HG02763 (cell line): ENCODE data around the gene HOXB13.

Experiments
- ATAC-seq: cut with Tn5 transposase; IDR thresholded peaks from one replicate; pipeline ENCODE4 v1.9.1; 2021; ENCODE audit warnings: mild to moderate bottlenecking, moderate library complexity; ENCODE audit not compliant: unreplicated experiment

The HOXB13 gene

DNA sequence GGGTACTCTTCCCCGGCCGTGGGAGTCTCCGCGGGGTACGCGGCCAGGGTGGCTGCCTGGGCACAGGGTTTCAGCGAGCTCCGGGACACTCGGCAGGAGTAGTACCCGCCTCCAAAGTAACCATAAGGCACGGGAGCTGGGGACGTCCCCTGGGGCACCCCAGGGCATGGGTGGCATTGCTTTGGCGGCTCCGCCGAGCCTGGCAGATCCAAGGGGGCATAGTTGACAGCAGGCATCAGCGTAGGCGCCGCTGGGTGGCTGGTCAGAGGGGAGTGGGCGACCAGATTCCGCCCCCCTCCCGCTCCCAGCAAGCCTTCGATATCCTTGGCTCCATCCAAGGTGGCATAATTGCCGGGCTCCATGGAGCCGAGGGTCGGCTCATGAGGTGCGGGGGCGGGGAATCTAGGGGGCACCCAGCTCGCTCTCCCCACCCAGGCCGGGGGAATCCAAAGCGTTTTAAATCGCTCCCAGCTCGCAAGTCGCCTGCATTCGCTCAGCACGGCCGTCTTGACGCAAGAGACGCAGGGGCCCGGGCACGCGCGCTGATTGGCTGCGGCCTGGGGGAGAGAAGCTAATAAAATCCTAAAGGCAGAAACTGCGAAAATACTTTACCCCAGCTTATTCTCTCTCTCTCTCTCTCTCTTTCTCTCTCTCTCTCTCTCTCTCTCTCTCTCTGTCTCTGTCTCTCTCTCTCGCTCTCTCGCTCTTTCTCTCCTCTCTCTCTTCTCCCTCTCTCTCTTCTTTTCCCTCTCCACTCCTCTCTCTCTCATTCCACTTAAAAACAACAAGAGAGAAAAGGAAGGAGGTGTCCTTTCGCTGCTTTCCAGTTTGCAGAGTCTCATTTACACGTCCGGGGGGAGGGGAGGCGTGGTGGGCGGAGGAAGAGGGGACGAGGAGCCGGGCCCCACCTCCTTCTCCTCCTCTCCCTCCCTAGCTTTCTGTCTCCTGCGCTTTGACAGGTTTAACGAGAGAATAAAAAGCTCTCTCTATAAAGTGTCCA, at the start of gene HOXB13:
Gene HOXB13 (minus strand): TSS at position 519 of the 1,000 bp plus-strand sequence. CDS start 157 bp downstream, at position 362.
- no peak for ATAC-seq

DNA sequence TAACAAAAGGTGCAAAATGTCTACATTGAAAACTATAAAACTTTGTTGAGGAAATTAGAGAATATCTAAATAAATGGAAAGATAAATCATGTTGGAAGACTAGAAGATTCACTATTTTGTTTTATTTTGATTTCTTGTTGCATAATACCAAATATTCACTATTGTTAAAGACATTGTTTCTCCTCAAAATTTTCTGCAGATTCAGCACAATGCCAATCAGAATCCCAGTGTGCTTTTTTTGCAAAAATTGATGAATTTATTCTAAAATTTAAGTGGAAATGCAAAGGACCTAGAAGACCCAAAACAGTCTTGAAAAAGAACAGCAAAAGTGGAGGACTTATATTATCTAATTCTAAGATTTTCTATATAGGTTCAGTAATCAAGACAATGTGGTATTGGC, 48.1 kb upstream of the HOXB13 start:
- ATAC-seq: no peak

DNA sequence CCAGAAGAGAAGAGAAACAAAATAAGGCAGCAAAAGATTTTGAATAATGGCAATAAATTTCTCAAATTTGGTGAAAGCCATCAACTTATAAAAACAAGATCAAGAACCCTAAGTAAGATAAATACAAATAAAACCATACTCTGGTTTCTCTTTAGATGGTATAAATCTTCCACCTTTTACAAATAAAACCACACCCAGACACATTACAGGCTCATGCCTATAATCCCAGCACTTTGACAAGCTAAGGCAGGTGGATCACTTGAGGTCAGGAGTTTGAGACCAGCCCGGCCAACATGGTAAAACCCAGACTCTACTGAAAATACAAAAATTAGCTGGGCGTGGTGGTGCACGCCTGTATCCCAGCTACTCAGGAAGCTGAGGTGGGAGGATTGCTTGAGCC, 44.7 kb upstream of the HOXB13 start:
- no peak for ATAC-seq

DNA sequence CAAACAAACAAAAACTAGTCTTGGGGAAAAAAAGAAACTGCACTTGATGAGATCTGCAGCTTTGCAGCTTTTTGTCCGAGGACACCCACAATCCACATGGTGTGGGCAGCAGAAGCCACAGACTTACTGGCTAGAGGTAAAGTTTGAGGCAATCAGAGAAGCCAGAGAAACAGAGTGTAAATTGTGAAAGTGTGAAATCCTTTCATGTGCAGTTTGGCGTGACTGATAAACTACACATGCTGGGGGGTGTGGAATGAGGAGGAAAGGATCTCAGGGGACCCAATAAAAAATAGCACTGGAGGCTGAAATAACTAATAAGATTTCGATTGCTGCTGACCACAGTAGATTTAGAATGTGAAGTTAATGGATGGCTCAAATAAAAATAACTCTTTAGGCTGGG, 42.4 kb upstream of the HOXB13 start:
- no peak for ATAC-seq

DNA sequence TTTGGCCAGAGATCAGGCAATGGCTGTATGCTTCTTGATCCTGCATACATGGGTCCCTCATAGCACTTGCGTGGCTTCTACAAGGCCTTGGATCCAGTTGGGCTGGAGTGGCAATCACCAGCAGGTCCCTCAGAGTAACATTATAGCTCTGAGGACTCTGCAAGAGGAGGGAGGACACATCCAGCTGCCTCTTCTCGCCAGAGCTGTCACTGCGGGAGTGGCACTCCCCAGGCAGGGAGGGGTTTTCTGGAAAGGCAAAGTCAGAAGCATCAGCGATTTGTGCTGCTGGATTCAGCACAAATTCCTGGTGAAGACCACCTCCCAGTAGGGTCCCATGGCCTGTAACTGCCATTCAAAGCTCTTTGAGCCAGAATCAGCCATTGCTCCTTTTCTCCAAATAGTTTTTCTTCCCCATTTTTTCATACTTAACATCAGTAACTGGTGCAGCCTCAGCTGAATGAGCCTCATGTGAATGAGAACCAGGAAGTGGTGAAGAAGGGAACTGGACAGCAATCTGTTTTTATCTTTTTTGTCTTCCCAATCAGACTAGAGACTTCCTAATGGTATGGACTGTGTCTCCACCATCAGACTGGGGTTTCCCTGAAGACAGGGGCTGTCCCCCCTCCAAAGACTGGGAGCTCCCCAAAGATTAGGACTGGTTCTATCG, 40.6 kb upstream of the HOXB13 start:
- no peak for ATAC-seq

DNA sequence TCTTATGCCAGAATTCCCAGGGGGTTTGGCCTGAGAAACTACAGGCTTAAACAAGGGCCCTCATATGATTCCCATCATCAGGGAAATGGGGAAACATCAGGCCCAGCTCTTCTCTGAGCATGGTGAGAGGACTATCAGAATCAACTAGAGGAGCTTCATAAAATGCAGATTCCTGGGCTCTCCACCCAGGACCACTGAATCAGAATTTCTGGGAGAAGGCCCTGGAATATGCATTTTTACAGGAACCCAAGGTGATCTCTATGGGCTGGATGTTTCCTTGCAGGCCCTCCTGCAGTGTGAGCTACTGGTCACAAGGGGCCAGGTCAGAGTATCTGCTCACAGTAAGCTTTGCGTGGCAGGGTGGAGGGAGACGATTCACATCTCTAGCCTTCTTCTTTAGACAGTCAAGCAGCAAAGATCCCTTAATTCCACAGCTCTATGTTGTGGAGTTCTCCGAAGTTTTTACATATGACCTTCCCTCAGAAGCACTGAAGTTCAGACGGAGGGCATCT, 38.8 kb upstream of the HOXB13 start:
- ATAC-seq: no peak

DNA sequence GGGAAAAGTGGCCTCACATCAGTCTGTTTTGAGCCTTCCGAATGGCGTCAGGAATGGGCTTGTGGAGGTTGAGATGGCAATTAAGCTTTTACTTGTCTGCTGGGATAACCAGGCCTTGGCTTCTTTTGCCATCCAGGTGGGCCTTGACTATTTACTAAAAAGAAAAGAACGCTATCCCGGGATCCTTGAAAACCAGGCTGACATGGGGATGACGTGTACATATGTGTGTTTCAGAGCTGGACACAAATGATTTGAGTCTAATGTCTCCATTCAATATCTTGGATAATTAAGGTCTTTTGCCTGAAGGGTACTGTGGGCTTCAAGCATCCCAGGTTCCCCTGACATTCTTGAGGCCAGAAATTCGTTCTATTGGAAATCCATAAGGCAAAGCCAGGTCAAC, 32.6 kb upstream of the HOXB13 start:
- no peak for ATAC-seq

DNA sequence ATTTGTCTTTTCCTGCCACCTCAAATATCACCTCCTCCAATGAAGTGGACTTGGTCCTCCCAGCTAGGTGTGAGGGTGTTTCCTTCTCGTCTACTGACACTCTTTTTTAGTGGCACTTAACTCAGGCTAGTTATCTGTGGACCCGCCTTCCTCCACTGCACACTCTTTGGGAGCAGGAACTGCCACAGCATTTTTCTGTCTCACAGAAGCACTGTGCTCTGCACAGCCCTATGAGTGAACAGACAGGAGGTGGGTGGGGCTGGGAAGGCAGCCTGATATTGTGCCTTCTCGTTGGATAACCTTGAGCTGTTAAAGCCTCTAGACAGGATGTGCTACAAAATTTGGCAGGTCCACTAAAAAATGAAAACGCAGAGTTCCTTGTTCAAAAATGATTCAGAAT, 31.9 kb upstream of the HOXB13 start:
- ATAC-seq: no peak

DNA sequence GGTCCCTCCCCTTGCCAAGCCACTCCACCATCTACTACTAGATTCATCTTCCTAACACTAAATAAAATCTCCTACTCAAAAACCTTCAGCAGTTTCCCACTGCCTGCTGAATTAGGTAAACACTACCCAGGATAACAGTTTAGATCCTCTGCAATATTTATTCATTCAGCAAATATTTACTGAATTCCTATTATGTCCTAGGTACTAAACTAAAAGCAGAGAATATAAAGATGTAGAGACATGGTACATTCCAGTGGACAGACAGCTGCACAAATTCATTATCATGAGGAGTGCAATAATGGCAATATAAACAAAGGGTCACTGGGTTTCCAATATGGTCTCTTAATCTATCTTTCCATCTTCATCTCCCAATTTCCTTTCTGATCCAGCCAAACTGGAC, 30.7 kb upstream of the HOXB13 start:
- no peak for ATAC-seq

DNA sequence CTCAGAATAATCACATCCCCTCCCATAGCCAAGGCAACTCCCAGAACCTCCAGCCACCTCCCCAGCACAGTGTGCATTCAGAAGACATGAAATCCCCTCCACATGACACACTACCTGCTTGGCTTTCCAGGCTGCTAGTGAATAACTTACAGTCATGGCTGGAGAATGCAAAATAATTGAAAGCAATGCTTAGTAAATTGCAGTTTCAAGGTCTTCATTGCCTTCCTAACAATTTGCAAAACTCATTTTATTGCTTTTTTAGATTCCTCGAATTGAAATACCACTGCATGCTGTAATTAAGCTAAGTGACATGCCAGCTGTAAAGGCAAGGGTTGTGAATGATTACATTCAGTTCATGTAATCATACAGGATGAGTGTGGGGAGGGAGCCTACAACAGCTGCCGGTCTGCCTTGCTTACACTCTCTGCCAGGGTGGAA, 29.0 kb upstream of the HOXB13 start:
- ATAC-seq: no peak

DNA sequence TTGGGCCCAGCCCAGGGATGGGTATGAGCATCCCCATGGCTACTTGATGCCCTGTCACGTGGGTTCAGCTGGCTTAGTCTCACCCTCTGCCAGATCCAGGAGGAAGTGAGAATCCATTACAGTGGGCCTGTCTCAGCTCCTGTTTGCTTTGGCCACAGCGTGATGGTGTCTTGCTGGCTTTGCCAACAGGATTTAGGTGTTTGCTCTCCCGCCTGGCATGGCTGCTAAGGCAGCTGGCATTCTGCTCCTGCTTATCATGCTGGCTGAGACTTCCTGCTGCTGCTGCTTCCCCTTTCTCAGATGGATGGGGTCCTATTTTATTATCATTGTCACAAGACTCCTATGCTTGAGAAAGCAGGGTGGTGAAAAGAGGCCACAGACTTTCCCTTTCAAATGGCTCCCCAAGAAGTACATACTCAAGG, 28.3 kb upstream of the HOXB13 start:
- ATAC-seq: no peak

DNA sequence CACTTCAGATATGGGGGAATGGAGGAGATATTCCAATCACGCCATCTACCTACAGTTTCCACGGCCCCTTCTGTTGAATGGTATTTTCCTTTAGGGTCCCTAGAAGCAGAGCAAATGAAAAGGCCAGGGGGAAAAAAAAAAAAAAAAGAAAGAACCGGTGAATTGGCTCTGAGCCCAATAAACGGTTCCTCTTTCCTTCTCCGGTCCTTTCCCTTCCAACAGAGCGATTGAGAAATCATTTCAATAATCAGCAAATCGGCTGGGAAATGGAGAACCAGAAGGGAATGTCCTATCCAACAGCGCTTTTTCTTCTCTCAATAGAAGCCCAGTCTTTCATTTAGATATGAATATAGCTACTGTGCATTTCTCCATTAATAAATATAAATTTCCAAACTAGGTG, 26.8 kb upstream of the HOXB13 start:
- no peak for ATAC-seq

DNA sequence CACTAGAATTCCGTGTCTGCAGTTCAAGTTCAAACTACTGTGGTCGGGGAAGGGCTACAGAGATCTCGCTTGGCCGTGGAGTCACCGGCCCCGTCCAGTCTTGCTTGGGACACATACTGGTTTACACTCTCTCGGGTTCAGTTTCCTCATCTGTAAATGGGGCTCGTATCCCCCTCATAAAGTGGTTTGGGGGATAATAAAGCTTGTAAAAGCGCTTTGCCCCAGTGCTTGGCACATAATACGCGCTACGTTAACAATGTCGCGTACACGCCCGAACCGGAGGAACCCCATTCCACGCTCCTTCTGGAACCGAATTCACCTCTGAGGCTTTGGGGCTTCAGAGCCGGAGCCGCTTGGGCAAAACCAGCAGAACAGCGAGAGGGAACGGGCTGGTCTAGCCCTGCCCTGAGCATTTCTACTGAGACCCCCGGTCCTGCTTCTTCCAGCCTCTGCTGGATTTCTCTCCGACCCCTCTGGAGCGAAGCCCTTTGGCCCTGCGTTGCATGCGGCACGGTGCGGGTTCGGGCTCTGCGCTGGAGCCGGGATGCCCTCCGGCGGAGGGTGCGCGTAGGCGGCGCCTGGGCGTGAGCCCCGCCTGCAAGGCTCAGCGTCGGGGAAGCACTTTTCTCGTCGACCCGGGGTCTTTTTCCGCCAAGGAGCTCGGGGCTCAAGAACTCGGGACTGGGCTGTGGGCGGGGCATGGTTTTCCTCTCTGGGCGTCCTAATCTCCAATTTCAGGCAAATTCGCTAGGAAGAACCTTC, 26.1 kb upstream of the HOXB13 start:
- ATAC-seq: no peak

DNA sequence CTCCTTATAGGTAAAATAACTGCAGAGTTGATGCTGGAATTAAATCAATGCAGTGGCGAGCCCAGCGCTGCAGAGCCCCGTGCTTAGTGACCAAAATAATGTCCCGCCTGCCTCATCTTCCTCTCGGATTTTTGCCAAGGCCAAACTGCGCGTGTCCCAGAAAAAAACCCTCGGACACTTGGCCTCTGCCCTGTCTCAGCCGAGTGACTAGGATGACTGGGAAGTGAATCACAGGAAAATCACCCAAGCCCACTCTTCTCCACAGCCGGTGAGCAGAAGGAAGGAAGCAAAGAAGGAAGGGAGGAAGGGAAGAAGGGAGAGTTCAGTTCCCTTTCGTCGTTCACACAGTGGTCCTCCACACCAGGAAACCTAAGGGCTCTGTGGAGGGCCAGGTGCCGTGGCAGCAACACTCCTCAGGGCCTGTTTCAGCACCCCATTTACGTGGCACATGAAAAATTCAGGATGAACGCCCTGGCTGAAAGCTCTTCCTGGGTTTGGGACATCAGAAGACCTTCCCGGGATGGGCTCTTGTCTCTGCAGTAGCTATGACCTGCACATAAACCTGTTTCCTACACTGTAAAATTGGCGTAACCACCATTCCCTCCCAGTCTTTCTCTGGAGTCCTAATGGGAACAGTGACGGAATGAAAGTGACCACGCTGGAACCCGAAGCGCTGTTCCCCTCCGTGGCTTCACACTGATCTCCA, 25.4 kb upstream of the HOXB13 start:
- no peak for ATAC-seq

DNA sequence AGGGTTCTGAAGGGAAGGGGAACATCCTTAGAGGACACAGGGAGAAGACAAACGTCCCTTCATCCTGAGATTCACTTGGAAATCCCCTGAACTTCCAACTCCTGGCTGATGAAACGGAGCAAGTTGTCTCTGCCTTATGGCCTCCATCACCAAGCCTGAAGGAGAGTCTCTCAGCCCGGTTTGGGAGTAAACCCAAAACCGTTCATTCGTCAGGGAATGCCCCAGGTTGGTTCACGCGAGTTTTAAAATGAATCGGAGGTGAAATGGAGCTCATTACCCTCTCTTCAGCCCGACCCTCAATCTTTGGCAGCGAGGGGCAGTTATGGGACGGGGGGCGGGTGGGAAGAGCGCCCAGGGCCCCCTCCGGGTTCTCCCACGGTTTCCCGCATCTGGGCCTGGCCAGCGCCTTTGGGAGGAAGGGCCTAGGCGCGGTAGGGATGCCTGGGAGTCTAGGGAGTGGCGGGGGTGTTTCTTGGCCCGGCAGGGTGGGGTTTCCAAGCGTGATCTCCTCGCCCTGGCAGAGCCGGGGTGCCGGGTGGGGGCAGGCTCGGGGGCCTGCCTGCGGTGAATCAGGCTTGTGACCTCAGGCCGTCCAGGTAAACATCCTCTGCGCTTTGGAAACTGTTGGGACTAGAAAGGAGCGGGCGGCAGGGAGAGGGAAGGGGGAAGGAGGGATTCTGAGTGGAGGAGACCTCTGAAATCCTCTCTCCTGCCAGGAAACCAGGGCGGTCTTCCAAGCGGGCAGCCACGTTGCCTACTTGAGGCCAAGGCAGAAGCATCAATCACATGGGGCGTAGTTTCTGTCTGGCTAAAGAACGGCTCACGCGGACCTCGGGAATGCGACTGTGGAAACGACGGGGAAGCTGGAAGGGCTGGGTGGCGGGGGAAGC, 24.1 kb upstream of the HOXB13 start:
- no peak for ATAC-seq

DNA sequence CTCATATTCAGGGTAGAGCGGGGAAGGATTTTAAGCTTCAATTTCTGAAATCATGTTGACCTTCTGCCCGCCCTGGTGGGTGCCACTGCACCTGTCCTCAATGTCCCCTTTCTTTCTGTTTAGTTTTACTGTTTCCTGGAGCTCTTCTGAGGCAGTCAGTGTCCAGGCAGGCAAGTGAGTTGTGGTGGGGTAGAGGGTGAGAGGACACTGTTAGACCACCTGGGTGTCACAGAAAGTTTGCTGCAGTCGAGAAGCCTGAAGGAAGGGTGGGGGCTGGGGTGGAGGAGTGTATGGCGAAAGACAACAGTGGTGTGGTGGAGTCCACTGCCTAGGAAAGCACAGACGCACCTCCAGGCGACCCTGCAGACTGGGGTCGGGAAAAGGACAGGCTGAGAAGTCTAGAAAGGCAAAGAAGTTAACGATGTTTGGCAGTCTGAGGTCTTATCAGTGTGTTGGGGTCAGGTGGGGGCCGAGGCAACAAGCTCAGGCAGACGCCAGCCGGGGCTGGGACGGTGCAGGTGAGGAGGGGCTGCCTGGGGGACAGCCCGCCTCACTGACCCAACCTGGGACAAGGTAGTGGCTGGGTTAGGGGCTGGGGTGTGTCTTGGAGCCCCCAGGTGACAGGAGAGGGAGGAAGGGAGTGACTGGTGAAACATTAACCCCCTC, 23.3 kb upstream of the HOXB13 start:
- ATAC-seq: no peak

DNA sequence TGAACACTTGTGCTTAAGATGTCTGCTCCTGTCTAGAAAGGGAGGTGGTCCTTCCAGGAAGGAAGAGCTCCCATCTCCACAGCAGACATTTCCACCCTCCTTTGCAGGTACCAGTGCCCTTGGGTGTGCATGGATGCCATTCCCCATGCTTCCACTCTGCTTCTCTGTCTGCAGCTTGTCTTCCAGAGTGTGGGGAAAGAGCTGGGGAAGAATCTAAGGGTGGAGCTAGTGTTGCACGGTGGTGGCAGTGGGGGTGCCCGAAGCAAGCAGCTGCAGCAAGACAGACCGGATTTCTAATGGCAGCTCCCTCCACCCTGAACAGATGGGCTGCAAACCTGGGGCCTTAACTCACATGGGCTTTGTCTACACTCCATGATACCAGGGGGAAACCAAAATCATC, 22.6 kb upstream of the HOXB13 start:
- ATAC-seq: no peak

DNA sequence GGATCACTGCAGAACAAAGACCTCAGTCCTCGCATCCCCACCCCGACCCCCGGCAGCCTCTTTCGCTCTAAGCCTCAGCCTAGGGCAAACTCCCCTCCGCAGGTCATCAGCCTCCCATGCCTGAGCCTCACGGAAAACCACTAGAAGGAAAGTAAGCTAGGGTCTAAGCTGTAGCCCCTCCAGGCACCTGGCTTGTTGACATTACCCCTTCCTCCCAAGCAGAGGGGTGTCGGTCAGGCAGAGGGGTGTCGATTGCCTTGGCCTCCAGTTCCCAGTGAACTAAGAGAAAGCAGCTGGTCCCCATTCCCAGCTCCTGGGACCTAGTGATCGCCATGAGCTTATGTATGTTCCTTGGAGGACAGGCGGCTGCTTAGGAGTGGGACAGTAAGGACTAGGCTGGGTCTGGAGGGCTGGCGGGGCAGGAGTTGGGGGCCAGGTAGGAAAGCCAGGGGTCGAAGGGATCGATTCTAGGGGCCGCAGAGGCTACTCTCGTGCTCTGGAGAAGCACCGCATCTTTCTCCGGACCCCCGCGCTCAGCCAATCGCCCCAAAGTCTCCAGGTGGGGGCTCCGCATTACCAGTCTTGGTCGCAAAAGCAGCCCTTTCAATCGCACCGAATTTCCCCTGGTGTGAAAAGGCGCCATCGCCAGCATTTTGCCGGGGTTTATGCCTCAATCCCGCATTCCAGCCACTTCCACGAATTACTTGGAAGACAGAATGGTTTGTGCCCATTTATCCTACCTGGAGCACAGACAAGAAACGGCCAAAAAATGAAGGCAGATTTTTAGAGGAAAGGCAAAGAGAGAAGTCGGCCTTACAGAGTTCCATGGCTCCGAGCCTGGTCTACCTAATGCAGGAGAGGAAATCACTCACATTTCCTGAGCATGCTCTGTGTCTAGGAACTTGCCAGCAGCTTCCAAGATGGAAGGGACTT, 21.3 kb upstream of the HOXB13 start:
- no peak for ATAC-seq
